IPS-15b (cell line): ENCODE results near the gene THG1L.
A peak's percentile ranks its signal among the peaks of the same experiment; 100 is the strongest.

ENCODE experiments used
- H3K27me3 ChIP-seq: one replicate; pipeline ENCODE4 v1.6.1; 2013; ENCODE audit warnings: low read length; ENCODE audit not compliant: control insufficient read depth, insufficient read depth
- H3K36me3 ChIP-seq: one replicate; pipeline ENCODE4 v1.6.1; 2013; ENCODE audit warnings: low read length; ENCODE audit not compliant: control insufficient read depth, insufficient read depth
- H3K4me1 ChIP-seq: one replicate; pipeline ENCODE4 v1.6.1; 2013; ENCODE audit warnings: mild to moderate bottlenecking, low read length; ENCODE audit not compliant: control insufficient read depth, insufficient read depth
- H3K4me3 ChIP-seq: one replicate; pipeline ENCODE4 v1.5.1; 2013; ENCODE audit warnings: low read depth, low read length
- H3K9ac ChIP-seq: one replicate; pipeline ENCODE4 v1.6.1; 2013; ENCODE audit warnings: low read depth, mild to moderate bottlenecking, low read length
- H3K9me3 ChIP-seq: one replicate; pipeline ENCODE4 v1.6.1; 2013; ENCODE audit warnings: mild to moderate bottlenecking, low read length; ENCODE audit not compliant: control insufficient read depth, insufficient read depth

The THG1L gene

DNA sequence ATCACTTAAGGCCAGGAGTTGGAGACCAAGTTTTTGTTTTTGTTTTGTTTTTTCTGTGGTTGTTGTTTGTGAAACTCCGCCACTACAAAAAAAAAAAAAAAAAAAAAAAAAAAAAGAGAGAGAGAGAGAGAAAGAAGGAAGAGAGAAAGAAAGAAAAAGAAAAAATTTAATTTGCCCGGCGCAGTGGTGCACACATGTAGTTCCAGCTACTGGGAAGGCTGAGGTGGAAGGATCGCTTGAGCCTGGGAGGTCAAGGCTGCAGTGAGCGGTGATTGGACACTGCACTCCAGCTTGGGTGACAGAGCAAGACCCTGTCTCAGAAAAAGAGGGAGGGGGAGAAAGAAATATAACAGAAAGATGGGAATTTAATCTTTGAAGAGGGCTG, 902 bp downstream of the THG1L start:
- Histone ChIP-seq H3K36me3 (no peaks in the 10 kb centered on the region), H3K27me3 (no peaks in the 10 kb centered on the region), H3K9ac (no peak overlapping the region), H3K4me3 (peak overlapping the region; percentile 90), H3K9me3 (no peaks in the 10 kb centered on the region), H3K4me1 (no peaks in the 10 kb centered on the region)

DNA sequence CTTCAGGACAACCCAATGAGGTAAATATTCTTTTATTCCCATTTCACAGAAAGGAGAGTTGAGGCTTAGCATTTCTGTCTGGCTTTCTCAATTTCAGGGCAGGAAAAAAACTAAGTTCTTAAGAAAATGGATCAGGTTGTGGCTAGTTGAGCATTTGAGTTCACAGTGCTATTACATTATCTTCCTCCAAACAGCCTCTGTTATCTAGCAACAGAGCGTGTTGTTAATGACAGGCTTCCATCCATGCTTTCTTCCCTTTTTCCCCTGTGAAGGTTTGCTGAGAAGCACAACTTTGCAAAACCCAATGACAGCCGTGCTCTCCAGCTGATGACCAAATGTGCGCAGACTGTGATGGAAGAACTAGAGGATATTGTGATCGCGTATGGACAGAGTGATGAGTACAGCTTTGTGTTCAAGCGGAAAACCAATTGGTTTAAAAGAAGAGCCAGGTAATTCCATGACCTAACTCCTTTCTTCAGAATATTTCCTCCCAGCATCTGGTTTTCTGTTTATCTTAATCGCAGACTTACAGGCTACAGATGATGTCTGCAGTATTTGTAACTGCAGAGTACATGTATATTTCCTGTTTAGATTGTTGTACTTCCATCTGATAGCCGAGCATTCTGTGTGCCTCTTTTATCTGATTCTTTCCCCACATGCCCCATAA, 1.5 kb downstream of the THG1L start:
- H3K9ac ChIP-seq = no peak overlapping the region
- no peaks in the 10 kb centered on the region for H3K27me3 ChIP-seq
- peaks cover 1% of the 10 kb centered on the region for H3K36me3 ChIP-seq
- H3K4me1 ChIP-seq = no peaks in the 10 kb centered on the region
- H3K9me3 ChIP-seq = no peaks in the 10 kb centered on the region
- no peak overlapping the region for H3K4me3 ChIP-seq

DNA sequence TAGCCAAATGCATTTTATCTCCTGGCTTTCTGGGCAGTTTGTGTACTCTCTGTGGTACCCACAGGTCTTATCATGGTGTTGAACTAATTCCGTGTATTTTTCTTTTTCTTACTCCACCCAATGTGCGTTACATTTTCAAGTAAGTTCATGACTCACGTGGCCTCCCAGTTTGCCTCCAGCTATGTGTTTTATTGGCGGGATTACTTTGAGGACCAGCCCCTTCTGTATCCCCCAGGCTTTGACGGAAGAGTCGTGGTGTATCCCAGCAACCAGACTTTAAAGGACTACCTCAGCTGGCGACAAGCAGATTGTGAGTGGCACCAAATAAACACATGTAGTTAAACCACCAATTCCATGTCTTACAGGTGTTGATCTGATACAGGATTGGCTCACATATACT, 3.2 kb downstream of the THG1L start:
- Histone ChIP-seq H3K4me3 (no peak overlapping the region), H3K9me3 (no peaks in the 10 kb centered on the region), H3K36me3 (peaks cover 7% of the 10 kb centered on the region), H3K4me1 (no peaks in the 10 kb centered on the region), H3K9ac (no peak overlapping the region), H3K27me3 (no peaks in the 10 kb centered on the region)

DNA sequence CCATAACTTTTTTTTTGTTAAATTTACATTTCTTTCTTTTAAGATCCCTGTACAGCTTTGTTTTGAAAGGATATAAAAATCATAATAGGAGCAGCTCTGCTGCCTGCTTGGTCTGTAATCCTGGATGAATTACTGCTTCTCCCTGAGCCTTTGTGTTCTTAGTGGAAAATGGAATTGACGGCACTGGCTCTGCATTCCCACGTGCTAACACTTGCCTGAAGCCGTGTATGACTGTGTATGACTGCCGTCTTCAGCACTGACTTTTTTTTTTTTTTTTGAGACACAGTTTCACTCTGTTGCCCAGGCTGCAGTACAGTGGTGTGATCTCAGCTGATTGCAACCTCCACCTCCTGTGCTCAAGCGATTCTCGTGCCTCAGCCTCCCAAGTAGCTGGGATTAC, 4.8 kb downstream of the THG1L start:
- Histone ChIP-seq H3K27me3 (no peaks in the 10 kb centered on the region), H3K36me3 (peaks cover 7% of the 10 kb centered on the region), H3K4me1 (no peaks in the 10 kb centered on the region), H3K9me3 (no peaks in the 10 kb centered on the region), H3K9ac (no peak overlapping the region), H3K4me3 (no peak overlapping the region)

DNA sequence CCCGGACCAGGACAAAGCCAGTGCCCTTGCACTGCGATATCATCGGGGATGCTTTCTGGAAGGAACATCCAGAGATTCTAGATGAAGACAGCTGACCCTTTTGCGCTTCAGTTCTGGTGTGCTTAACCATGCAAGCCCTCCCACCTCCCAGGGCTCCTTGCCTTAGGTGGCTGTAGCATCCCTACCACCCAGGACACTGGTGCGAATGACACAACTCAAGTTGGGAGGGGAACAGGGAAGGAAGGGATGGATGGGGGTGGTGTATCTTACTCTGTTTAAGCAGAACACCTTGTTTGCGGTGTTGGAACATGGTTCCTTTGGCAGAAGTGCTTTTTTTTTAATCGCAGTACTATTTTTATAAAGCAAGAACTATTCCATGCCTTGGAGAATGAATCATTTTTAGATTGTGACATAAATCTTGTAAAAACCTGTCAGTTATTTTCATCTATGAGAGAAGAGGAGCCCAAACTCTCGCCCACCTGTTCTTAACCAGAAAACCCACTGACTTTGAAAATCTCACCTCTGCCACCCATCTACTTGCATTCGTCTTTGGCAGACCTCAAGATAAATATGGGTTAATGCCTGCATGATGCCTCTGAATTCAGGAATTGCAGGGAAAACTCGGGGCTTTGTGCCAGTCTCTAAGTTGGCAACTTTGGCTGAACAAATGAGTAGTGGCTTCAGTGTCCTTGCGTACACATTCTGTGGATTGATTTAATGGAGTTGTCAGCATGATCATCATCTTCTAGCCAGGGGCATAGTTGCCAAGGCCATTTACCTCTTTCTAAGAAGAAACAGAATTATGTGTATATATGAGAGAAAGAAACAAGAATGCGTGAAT, 8.4 kb downstream of the THG1L start:
- peaks cover 12% of the 10 kb centered on the region for H3K27me3 ChIP-seq
- H3K4me1 ChIP-seq = no peaks in the 10 kb centered on the region
- peaks cover 7% of the 10 kb centered on the region for H3K36me3 ChIP-seq
- H3K9ac ChIP-seq = no peak overlapping the region
- H3K9me3 ChIP-seq = no peaks in the 10 kb centered on the region
- H3K4me3 ChIP-seq = no peak overlapping the region

DNA sequence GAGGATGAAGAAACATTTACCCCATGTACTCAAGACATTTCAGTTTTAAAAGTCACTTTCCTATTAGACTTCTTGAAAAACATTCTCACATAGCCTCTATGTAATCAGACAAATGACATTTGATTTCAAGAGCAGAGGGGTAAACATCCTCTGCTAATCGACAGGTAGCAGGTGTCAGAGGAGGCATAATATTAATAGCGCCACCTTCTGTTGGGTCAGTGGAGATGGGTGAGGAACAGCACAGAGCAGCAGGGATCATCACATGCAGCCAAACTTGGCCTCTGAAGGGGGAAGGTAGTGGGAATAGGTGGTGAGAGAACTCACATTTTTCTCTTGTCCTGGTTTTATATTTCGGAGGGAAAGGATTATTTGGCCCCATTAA, 9.0 kb downstream of the THG1L start:
- Histone ChIP-seq H3K36me3 (peaks cover 7% of the 10 kb centered on the region), H3K4me3 (no peak overlapping the region), H3K4me1 (no peaks in the 10 kb centered on the region), H3K27me3 (peaks cover 18% of the 10 kb centered on the region), H3K9me3 (no peaks in the 10 kb centered on the region), H3K9ac (no peak overlapping the region)

DNA sequence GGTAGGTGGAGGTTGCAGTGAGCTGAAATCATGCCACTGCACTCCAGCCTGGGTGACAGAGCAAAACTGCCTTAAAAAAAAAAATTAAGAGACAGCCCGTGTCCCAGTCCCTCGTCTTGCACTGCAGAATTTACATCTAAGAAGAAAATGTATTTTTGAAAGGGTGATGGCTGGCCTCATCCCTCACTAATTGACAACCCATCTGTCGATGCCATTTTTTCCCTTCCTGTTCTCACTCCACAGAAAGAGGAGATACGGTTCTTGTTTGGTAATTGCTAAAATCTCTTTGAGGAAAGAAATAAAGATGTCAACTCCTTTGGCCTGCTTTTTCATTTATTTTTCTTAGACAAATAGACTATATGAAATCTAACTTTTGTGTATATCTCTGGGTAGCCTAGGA, 9.9 kb downstream of the THG1L start:
- H3K9ac ChIP-seq = no peak overlapping the region
- no peaks in the 10 kb centered on the region for H3K9me3 ChIP-seq
- H3K4me1 ChIP-seq = no peaks in the 10 kb centered on the region
- peaks cover 7% of the 10 kb centered on the region for H3K36me3 ChIP-seq
- peaks cover 25% of the 10 kb centered on the region for H3K27me3 ChIP-seq
- no peak overlapping the region for H3K4me3 ChIP-seq

DNA sequence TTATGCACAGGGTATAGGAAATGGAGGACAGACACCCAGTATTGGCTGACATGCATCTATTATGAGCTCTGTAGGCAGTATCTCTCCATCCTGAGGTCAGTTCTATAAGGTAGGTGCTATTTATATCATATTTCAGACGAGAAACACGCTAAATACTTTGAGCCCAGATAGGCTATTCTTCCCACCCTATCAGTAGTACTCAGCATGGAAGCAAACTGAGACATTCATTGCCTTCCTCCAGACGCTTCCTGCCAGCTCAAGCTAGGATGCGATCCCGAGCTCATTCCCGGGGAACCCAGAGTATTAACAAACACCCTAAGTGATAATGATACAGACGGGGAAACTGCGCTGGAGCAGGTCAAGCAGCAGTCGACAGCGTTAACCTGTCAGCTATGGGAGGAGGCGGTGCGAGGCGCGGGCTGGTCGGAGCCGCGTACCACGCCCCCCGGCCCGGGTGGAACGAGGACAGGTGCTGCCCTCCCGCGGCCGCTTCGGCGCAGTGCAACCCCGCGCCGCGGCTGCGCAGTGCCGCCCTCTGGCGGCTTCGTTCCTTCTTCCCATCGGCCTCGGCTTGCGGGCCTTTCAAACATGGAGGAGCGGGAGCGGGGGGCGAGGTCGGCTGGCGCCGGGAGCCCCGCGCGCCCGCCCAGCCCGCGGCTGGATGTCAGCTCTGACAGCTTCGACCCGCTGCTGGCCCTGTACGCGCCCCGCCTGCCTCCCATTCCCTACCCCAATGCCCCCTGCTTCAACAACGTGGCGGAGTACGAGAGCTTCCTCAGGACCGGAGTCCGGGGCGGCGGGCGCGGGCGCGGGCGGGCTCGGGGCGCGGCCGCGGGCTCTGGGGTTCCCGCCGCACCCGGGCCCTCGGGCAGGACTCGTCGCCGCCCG, 12.2 kb downstream of the THG1L start, which contains the start of gene LSM11:
TSS of gene LSM11 (plus strand) at position 550 of the 888 bp plus-strand sequence. CDS start at position 589, 39 bp downstream.
- Histone ChIP-seq H3K4me1 (no peaks in the 10 kb centered on the region), H3K9me3 (no peaks in the 10 kb centered on the region), H3K27me3 (peaks cover 25% of the 10 kb centered on the region), H3K9ac (peak within 1 kb of the TSS; percentile 76), H3K36me3 (no peaks in the 10 kb centered on the region), H3K4me3 (peak within 1 kb of the TSS; percentile 84)

DNA sequence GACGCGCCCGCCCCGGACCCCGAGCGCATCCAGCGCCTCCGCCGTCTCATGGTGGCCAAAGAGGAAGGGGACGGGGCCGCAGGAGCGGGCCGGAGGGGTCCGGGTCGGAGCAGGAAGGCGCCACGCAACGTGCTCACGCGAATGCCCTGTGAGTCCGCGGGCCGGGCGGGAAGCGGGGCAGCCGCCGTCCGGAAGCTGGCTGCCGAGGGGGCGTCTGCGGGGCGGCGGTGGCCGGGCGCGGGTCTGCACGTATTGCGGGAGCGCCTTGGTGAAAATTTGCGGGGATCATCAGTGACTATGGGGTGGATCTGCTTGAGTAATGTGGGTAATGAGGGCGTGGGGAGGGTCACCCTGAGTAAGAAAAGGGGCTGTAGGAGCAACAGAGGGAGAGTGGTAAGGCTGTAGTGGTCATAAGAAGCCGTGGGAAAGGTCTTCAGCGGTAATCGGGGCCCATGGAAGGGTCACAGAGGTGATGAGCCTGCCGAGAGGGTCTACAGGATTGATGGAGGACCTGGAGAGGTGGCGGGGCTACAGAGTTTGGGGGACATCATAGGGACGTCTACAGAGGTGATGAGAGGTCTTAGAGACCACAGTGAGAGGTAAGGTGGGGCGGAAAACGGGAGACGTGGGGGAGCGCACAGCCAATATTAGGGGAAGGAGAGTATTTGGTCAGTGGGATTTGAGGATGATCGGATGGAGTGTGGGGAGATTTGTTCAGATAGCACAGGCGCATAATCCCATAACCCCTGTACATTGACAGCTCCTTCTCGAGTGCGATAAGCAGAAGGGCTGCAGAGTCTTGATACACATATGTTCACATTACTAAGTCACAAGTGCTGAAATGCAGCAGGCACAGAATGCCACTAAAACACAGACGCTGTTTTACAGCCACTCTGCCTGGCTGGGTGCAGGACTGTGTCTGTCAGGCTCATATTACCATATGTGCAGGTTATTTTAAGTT, 13.1 kb downstream of the THG1L start:
- peak overlapping the region; percentile 76 for H3K9ac ChIP-seq
- H3K9me3 ChIP-seq = no peaks in the 10 kb centered on the region
- H3K4me3 ChIP-seq = peak overlapping the region; percentile 84
- H3K36me3 ChIP-seq = no peaks in the 10 kb centered on the region
- peaks cover 25% of the 10 kb centered on the region for H3K27me3 ChIP-seq
- no peaks in the 10 kb centered on the region for H3K4me1 ChIP-seq

DNA sequence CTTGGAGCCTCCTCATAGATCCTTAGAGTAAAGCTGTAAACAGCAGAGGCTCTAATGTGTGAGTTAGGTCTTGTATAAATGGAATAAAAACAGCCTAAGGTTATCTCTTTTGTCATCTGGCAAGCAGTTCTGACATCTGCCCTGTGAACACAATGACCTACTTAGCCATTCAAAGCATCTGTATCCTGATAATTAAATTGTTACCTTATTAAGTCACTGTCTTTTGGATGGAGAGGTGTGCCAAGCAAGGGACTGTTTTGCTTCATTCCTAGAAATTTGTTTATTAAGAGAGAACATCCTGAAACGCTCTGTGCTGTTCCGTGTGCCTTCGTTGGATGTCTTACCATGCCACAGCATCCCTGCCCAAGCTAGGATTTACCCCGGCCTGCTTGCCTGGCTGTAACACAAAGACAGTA, 13.8 kb downstream of the THG1L start:
- Histone ChIP-seq H3K9me3 (no peaks in the 10 kb centered on the region), H3K36me3 (no peaks in the 10 kb centered on the region), H3K4me3 (peak overlapping the region; percentile 84), H3K27me3 (peaks cover 25% of the 10 kb centered on the region), H3K4me1 (no peaks in the 10 kb centered on the region), H3K9ac (no peak overlapping the region)
